ENCODE data around the gene TMPRSS9.
"Not testable (repeated sequence)": the region's sequence is repeated elsewhere in the genome, so short reads cannot be mapped to it uniquely, and the experiment has no call there.

TMPRSS9 gene

GRCh38 chr19:2438178-2438577 is 78.1 kb downstream of the TMPRSS9 start:
- no peak for DNase-seq

GRCh38 chr19:2440515-2440914 is 80.5 kb downstream of the TMPRSS9 start:
- no peak for DNase-seq

- DNase-seq = no peak
Measured at GRCh38 chr19:2441096-2441752, 81.2 kb downstream of the TMPRSS9 start.

- no peak for DNase-seq
Measured at GRCh38 chr19:2443116-2443784, 83.2 kb downstream of the TMPRSS9 start.

GRCh38 chr19:2443785-2444182 is 83.7 kb downstream of the TMPRSS9 start:
- DNase-seq = no peak

- DNase-seq = no peak
Measured at GRCh38 chr19:2444251-2445002, 84.4 kb downstream of the TMPRSS9 start.

- DNase-seq = no peak
Measured at GRCh38 chr19:2446381-2446780, 86.3 kb downstream of the TMPRSS9 start.

GRCh38 chr19:2449019-2449418 is 89.0 kb downstream of the TMPRSS9 start:
- DNase-seq = no peak

GRCh38 chr19:2451138-2451537 is 91.1 kb downstream of the TMPRSS9 start:
- DNase-seq = no peak

- no peak for DNase-seq
Measured at GRCh38 chr19:2451741-2452140, 91.7 kb downstream of the TMPRSS9 start.

- no peak for DNase-seq
Measured at GRCh38 chr19:2453431-2454025, 93.5 kb downstream of the TMPRSS9 start.

GRCh38 chr19:2454199-2454961 is 94.3 kb downstream of the TMPRSS9 start:
- no peak for DNase-seq

- DNase-seq = no peak
Measured at GRCh38 chr19:2454962-2455850, 95.1 kb downstream of the TMPRSS9 start.

- peak; percentile 40 to 52 (median 47) for DNase-seq
Measured at GRCh38 chr19:2455851-2456570, 95.9 kb downstream of the TMPRSS9 start.

- no peak for DNase-seq
Measured at GRCh38 chr19:2457394-2458037, 97.5 kb downstream of the TMPRSS9 start.

- no peak for DNase-seq
Measured at GRCh38 chr19:2458054-2458453, 98.0 kb downstream of the TMPRSS9 start.

- DNase-seq = not testable (repeated sequence)
Measured at GRCh38 chr19:2458776-2459175, 98.7 kb downstream of the TMPRSS9 start.

- no peak for DNase-seq
Measured at GRCh38 chr19:2460245-2460644, 100.2 kb downstream of the TMPRSS9 start.

GRCh38 chr19:2461751-2462634 is 101.9 kb downstream of the TMPRSS9 start:
- peak in 3 of 5 donors; percentile 35 to 82 (median 36) for DNase-seq

Data from T-helper 1 cell (primary cell).